Activated T-cell treated with anti-CD3 and anti-CD28 coated beads, Interleukin-2, amount 50 U/mL, for 48 hours (primary cell): Measurements from ENCODE around the gene FKBP10.
"Not testable (repeated sequence)": the region's sequence is repeated elsewhere in the genome, so short reads cannot be mapped to it uniquely, and the experiment has no call there.

Source experiments
- DNase-seq, 2 experiments: peaks; one replicate each; pipeline ENCODE4 v3.0.0-alpha.2; 2020

FKBP10 gene

GRCh38 chr17:41811549-41812380 lies 1.0 kb upstream of the FKBP10 start, which contains the start of gene P3H4:
P3H4 (minus strand) TSS chr17:41811949; CDS start chr17:41811915, 34 bp downstream.
- DNase-seq = peak; percentile 79 to 87

- no peak for DNase-seq
Observed at GRCh38 chr17:41813152-41813680, 412 bp downstream of the FKBP10 start.

GRCh38 chr17:41813699-41814124 lies 908 bp downstream of the FKBP10 start:
- no peak for DNase-seq

- DNase-seq = no peak
Observed at GRCh38 chr17:41814195-41814594, 1.4 kb downstream of the FKBP10 start.

GRCh38 chr17:41816637-41817320 lies 4.0 kb downstream of the FKBP10 start:
- DNase-seq = no peak

- DNase-seq = no peak
Observed at GRCh38 chr17:41818024-41818423, 5.2 kb downstream of the FKBP10 start.

- DNase-seq = no peak
Observed at GRCh38 chr17:41821776-41822175, 9.0 kb downstream of the FKBP10 start.

- DNase-seq = no peak
Observed at GRCh38 chr17:41822216-41823140, 9.7 kb downstream of the FKBP10 start.

GRCh38 chr17:41823141-41823524 lies 10.3 kb downstream of the FKBP10 start:
- DNase-seq = no peak

GRCh38 chr17:41823580-41823979 lies 10.8 kb downstream of the FKBP10 start:
- no peak for DNase-seq

GRCh38 chr17:41824086-41824485 lies 11.3 kb downstream of the FKBP10 start:
- DNase-seq = no peak

GRCh38 chr17:41825175-41825845 lies 12.5 kb downstream of the FKBP10 start:
- DNase-seq = no peak

GRCh38 chr17:41829961-41830360 lies 17.2 kb downstream of the FKBP10 start:
- not testable (repeated sequence) for DNase-seq

GRCh38 chr17:41835214-41835799 lies 22.5 kb downstream of the FKBP10 start:
- no peak for DNase-seq

GRCh38 chr17:41835800-41836549 lies 23.2 kb downstream of the FKBP10 start, which contains the start of gene NT5C3B:
NT5C3B (minus strand) TSS chr17:41836232; CDS start chr17:41836193, 39 bp downstream.
- DNase-seq = peak; percentile 68 to 76

GRCh38 chr17:41836550-41837196 lies 23.9 kb downstream of the FKBP10 start:
- DNase-seq = no peak

- no peak for DNase-seq
Observed at GRCh38 chr17:41837761-41838538, 25.1 kb downstream of the FKBP10 start, which contains the start of gene KLHL10. KLHL10 (plus strand) TSS chr17:41837825; CDS start chr17:41837933, 108 bp downstream.

- not testable (repeated sequence) for DNase-seq
Observed at GRCh38 chr17:41839448-41839847, 26.6 kb downstream of the FKBP10 start.

GRCh38 chr17:41840781-41841180 lies 28.0 kb downstream of the FKBP10 start:
- not testable (repeated sequence) for DNase-seq
